CD14-positive monocyte (primary cell): ENCODE results near the gene COPG2. TPM values are rescaled to one million over a fixed set of nuclear protein-coding genes. Genes with fewer than 3 reads are reported as not detected.

Experiments
- DNase-seq, 3 donors: peaks; one replicate each; pipeline ENCODE4 v3.0.0-alpha.2; 2011 to 2022
- H2AFZ ChIP-seq: 2 replicates; pipeline ENCODE4 v1.6.0; 2012; ENCODE audit warnings: mild to moderate bottlenecking, low read depth, low read length, inconsistent platforms; ENCODE audit not compliant: insufficient read depth, poor library complexity, severe bottlenecking
- H3K27ac ChIP-seq, 2 donors: 1 replicate in 1 of 2; 2 replicates in 1 of 2; pipeline ENCODE4 v1.5.1; 2012 to 2013; ENCODE audit warnings: low read length in 2 of 2, control low read depth in 1 of 2, inconsistent platforms in 1 of 2, low read depth in 1 of 2, mild to moderate bottlenecking in 1 of 2
- H3K27me3 ChIP-seq, 2 donors: one replicate each; pipeline versions ENCODE4 v1.6.0 to v1.6.1; 2011 to 2013; ENCODE audit warnings: low read length in 2 of 2; ENCODE audit not compliant: control insufficient read depth in 2 of 2, insufficient read depth in 2 of 2
- H3K36me3 ChIP-seq, 2 donors: replicated peaks in 1 of 2; 1 replicate in 1 of 2; 2 replicates in 1 of 2; pipeline versions ENCODE4 v1.5.1 to v1.6.1; 2012 to 2013; ENCODE audit warnings: low read length in 2 of 2, control low read depth in 1 of 2, inconsistent platforms in 1 of 2, mild to moderate bottlenecking in 1 of 2; ENCODE audit not compliant: insufficient read depth in 2 of 2, control insufficient read depth in 1 of 2
- H3K4me1 ChIP-seq, 2 donors: 1 replicate in 1 of 2; 2 replicates in 1 of 2; pipeline versions ENCODE4 v1.5.1 to v1.6.1; 2012 to 2013; ENCODE audit warnings: low read length in 2 of 2, control low read depth in 1 of 2, inconsistent platforms in 1 of 2, mild to moderate bottlenecking in 1 of 2, moderate library complexity in 1 of 2; ENCODE audit not compliant: insufficient read depth in 2 of 2, control insufficient read depth in 1 of 2
- H3K4me2 ChIP-seq: replicated peaks from 2 replicates; pipeline ENCODE3; 2012; ENCODE audit warnings: low read length, moderate library complexity, mild to moderate bottlenecking; ENCODE audit not compliant: poor library complexity, severe bottlenecking; ENCODE audit errors: extremely low read depth
- H3K4me3 ChIP-seq, 3 experiments: fragments of 200-600 bp in 1 of 3; sonication (generic) in 1 of 3; replicated peaks in 1 of 3; 1 replicate in 2 of 3; 2 replicates in 1 of 3; pipeline ENCODE4 v1.5.1; 2011 to 2013; ENCODE audit warnings: low read length in 3 of 3, mild to moderate bottlenecking in 3 of 3, control low read depth in 2 of 3, low read depth in 2 of 3, inconsistent platforms in 1 of 3, moderate library complexity in 1 of 3
- H3K79me2 ChIP-seq: 2 replicates; pipeline ENCODE4 v1.6.0; 2012; ENCODE audit warnings: mild to moderate bottlenecking, control low read depth, inconsistent platforms, low read length, moderate library complexity; ENCODE audit not compliant: insufficient read depth
- H3K9ac ChIP-seq: 2 replicates; pipeline ENCODE4 v1.6.0; 2017; ENCODE audit warnings: low read length, mild to moderate bottlenecking; ENCODE audit not compliant: insufficient read depth, poor library complexity, severe bottlenecking
- H3K9me3 ChIP-seq, 2 donors: replicated peaks in 1 of 2; 1 replicate in 1 of 2; 2 replicates in 1 of 2; pipeline versions ENCODE4 v1.5.1 to v1.6.1; 2012 to 2013; ENCODE audit warnings: low read length in 2 of 2, control low read depth in 1 of 2; ENCODE audit not compliant: control insufficient read depth in 1 of 2, insufficient read depth in 1 of 2
- H4K20me1 ChIP-seq: 2 replicates; pipeline ENCODE4 v1.6.0; 2012; ENCODE audit warnings: mild to moderate bottlenecking, low read length, control low read depth, moderate library complexity; ENCODE audit not compliant: insufficient read depth
- H3K27ac Mint-ChIP-seq, 7 donors: one replicate each; pipeline ENCODE4 v1.8.0; 2020; ENCODE audit warnings: mild to moderate bottlenecking in 7 of 7, mixed read lengths in 7 of 7, moderate library complexity in 6 of 7, inconsistent platforms in 2 of 7
- H3K27me3 Mint-ChIP-seq, 3 donors: one replicate each; pipeline ENCODE4 v1.8.0; 2021 to 2022; ENCODE audit warnings: low read depth in 3 of 3, mild to moderate bottlenecking in 3 of 3, mixed read lengths in 3 of 3, moderate library complexity in 3 of 3, inconsistent platforms in 1 of 3
- H3K36me3 Mint-ChIP-seq, 2 donors: one replicate each; pipeline ENCODE4 v1.8.0; 2020; ENCODE audit warnings: mixed read lengths in 2 of 2, inconsistent platforms in 1 of 2, mild to moderate bottlenecking in 1 of 2
- H3K4me1 Mint-ChIP-seq: one replicate; pipeline ENCODE4 v1.8.0; 2020; ENCODE audit warnings: mild to moderate bottlenecking, mixed read lengths
- H3K4me3 Mint-ChIP-seq, 2 donors: one replicate each; pipeline ENCODE4 v1.8.0; 2020; ENCODE audit warnings: mild to moderate bottlenecking in 2 of 2, mixed read lengths in 2 of 2, moderate library complexity in 1 of 2
- H3K9me3 Mint-ChIP-seq, 7 donors: one replicate each; pipeline ENCODE4 v1.8.0; 2020 to 2022; ENCODE audit warnings: mixed read lengths in 7 of 7, mild to moderate bottlenecking in 6 of 7, moderate library complexity in 6 of 7, inconsistent platforms in 2 of 7
- CTCF ChIP-seq: fragments of 200-600 bp; IDR thresholded peaks from one replicate; pipeline ENCODE4 v1.8.0; 2022; ENCODE audit warnings: antibody characterized with exemption, mild to moderate bottlenecking
- WGBS: methylation state at CpG from one replicate; pipeline ENCODE4 v1.1.5; 2013; ENCODE audit warnings: missing lambda C conversion rate; ENCODE audit not compliant: insufficient coverage; 5-methylcytosine and 5-hydroxymethylcytosine counted together
- intact Hi-C, 2 donors: fragments of 100-400 bp; cut with micrococcal nuclease; formaldehyde crosslinking; loops; one replicate each; pipeline versions ENCODE4 v1.15.0 to v1.15.1; 2023
- polyA plus RNA-seq, 3 donors: library from polyadenylated mRNA; depleted of rRNA in 1 of 3; unstranded in 2 of 3; stranded (reverse) in 1 of 3; fragments of 300-500 nt in 2 of 3; fragments of >200 nt in 1 of 3; fragmentation: Illumina TruSeq in 2 of 3; gene quantifications; 1 replicate in 2 of 3; 2 replicates in 1 of 3; pipeline ENCODE4 v1.2.3, GENCODE V29; 2012 to 2021

The COPG2 gene
- polyA plus RNA-seq, 3 donors: 2.7 to 10.3 (median 9.6) TPM

GRCh38 chr7:130628901-130629300 is 39.6 kb downstream of the COPG2 start:
- no peak for TF ChIP-seq CTCF
- Histone ChIP-seq H3K4me1 (no peaks in the 10 kb centered on the region), H4K20me1 (no peaks in the 10 kb centered on the region), H3K27me3 (no peaks in the 10 kb centered on the region), H3K9me3 (peaks cover 15 to 25% of the 10 kb centered on the region in 2 donors), H2AFZ (no peak overlapping the region), H3K27ac (no peak overlapping the region), H3K36me3 (no peaks in the 10 kb centered on the region), H3K79me2 (no peaks in the 10 kb centered on the region), H3K4me3 (no peak overlapping the region), H3K4me2 (no peak overlapping the region), H3K9ac (no peak overlapping the region)
- H3K4me3 Mint-ChIP-seq: no peak overlapping the region
- WGBS: 100% methylated on average over 1 of the region's 1 CpG
- no peak overlapping the region for H3K27ac Mint-ChIP-seq
- H3K27me3 Mint-ChIP-seq: no peaks in the 10 kb centered on the region
- intact Hi-C loops: no loop called here
- no peak for DNase-seq
- peaks cover 2 to 24% of the 10 kb centered on the region in 2 donors for H3K36me3 Mint-ChIP-seq
- H3K9me3 Mint-ChIP-seq: peaks cover 26 to 46% (median 35%) of the 10 kb centered on the region in 7 donors
- no peaks in the 10 kb centered on the region for H3K4me1 Mint-ChIP-seq

- H3K9me3 Mint-ChIP-seq: peaks cover 19 to 36% (median 30%) of the 10 kb centered on the region in 7 donors
- Histone ChIP-seq H3K9ac (no peak overlapping the region), H3K9me3 (peaks cover 15 to 25% of the 10 kb centered on the region in 2 donors), H3K79me2 (no peaks in the 10 kb centered on the region), H3K4me3 (no peak overlapping the region), H3K36me3 (no peaks in the 10 kb centered on the region), H3K27me3 (no peaks in the 10 kb centered on the region), H3K4me2 (no peak overlapping the region), H3K27ac (no peak overlapping the region), H4K20me1 (no peaks in the 10 kb centered on the region), H2AFZ (no peak overlapping the region), H3K4me1 (no peaks in the 10 kb centered on the region)
- no peaks in the 10 kb centered on the region for H3K27me3 Mint-ChIP-seq
- WGBS: no CpG with 5 or more reads among the region's 4 CpGs
- intact Hi-C loops: no loop called here
- no peak overlapping the region for H3K4me3 Mint-ChIP-seq
- DNase-seq: no peak
- no peak for TF ChIP-seq CTCF
- no peaks in the 10 kb centered on the region for H3K4me1 Mint-ChIP-seq
- no peak overlapping the region for H3K27ac Mint-ChIP-seq
- peaks cover 3 to 24% of the 10 kb centered on the region in 2 donors for H3K36me3 Mint-ChIP-seq
Measured at GRCh38 chr7:130627775-130628174, 40.8 kb downstream of the COPG2 start.
